ENCODE results near the gene ADRA2C.
"Not testable (repeated sequence)": the region's sequence is repeated elsewhere in the genome, so short reads cannot be mapped to it uniquely, and the experiment has no call there.

ADRA2C gene

DNA sequence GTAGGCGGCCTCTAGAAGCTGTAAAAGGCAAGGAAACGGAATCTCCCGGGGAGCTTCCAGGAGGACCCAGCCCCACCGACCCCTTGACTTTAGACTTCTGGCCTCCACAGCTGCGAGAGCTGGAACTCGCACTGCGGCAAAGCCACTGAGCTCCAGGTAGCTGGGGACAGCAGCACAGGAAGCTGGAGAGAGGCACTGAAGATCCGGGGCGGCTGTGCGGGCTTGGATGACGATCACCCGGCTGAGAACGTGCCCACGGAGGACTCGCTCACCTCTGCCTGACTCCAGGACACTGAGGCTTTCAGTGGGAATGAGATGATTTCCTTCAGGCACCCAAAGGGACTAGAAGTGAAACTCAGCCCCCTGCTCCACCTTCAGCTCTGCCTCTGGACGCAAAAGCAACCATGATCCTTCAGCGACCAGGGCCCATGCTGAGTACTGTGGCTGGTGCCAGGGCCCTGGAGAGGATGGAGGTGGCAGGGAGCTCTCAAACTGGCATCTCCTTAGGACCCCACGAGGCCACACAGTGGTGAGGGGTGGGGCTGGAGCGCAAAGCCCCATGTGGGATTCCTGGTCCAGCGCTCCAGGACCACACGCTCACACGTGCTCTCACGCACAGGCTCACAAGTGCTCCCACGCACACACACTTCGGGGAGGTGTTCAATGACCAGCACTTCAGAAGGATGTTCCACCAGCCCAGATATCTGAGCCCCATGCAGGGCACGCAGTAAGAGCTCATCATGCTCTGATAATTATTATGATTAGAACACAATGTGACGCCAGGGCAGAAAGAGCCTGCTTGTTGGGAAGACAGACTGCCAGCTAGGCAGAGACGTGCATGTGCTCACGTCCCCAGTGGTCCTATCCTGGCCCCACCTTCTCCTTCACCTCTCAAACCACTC, 47.2 kb downstream of the ADRA2C start:
- no peak for DNase-seq

GRCh38 chr4:3814053-3814570, 47.9 kb downstream of the ADRA2C start:
- no peak for DNase-seq

GRCh38 chr4:3814838-3815237, 48.7 kb downstream of the ADRA2C start:
- not testable (repeated sequence) for DNase-seq

- no peak for DNase-seq
Observed at GRCh38 chr4:3816256-3816825, 50.2 kb downstream of the ADRA2C start.

- no peak for DNase-seq
Observed at GRCh38 chr4:3816983-3817960, 51.1 kb downstream of the ADRA2C start.

Measured in fibroblast of skin of abdomen (primary cell).